ENCODE data around the gene HNRNPC. TPM values are rescaled to one million over a fixed set of nuclear protein-coding genes. Genes with fewer than 3 reads are reported as not detected.

HNRNPC gene
- total RNA-seq, 1 experiment from 2014 or later, result 1,062 TPM

GRCh38 chr14:21309238-21309636, 40.0 kb upstream of the HNRNPC start:
- Histone ChIP-seq H3K79me1 (ENCODE audit: insufficient read depth, low read depth, low read length, poor library complexity, severe bottlenecking) (no peaks in the 10 kb centered on the region), H2BK120ac (ENCODE audit: low read depth, low read length, poor library complexity, severe bottlenecking) (no peak overlapping the region), H3K9ac (ENCODE audit: extremely low read depth, insufficient read length, low read length) (peak overlapping the region; percentile 74), H2AFZ (ENCODE audit: low read length) (no peak overlapping the region), H3K4me2 (ENCODE audit: insufficient read depth, insufficient read length, low read length) (peak overlapping the region; percentile 46), H3K9me3 (ENCODE audit: control insufficient read depth, low read depth, low read length) (no peaks in the 10 kb centered on the region), H4K91ac (ENCODE audit: insufficient read length, low read depth, low read length) (no peak overlapping the region), H2BK5ac (ENCODE audit: insufficient read length, low read length) (peak overlapping the region; percentile 93), H4K8ac (replicated peaks; ENCODE audit: insufficient read length, low read depth, low read length) (no peak overlapping the region), H3K18ac (ENCODE audit: insufficient read length, low read depth, low read length) (peak overlapping the region; percentile 82), H4K20me1 (ENCODE audit: control insufficient read depth, insufficient read depth, insufficient read length) (no peaks in the 10 kb centered on the region), H3K27me3 (ENCODE audit: insufficient read depth, low read length) (no peaks in the 10 kb centered on the region), H3K27ac (ENCODE audit: insufficient read length, low read depth, low read length) (peak overlapping the region; percentile 76), H4K5ac (ENCODE audit: insufficient read length, low read depth, low read length) (peak overlapping the region; percentile 98), H3K23ac (ENCODE audit: insufficient read length, low read depth, low read length) (no peak overlapping the region), H3K4ac (ENCODE audit: low read depth, low read length) (no peak overlapping the region), H2BK15ac (ENCODE audit: low read depth, low read length) (no peak overlapping the region), H3K79me2 (ENCODE audit: insufficient read depth, low read length) (no peaks in the 10 kb centered on the region), H2BK12ac (ENCODE audit: insufficient read length, low read depth, low read length) (peak overlapping the region; percentile 85), H3K23me2 (ENCODE audit: insufficient read length, low read depth, low read length, poor library complexity, severe bottlenecking) (peaks cover 3% of the 10 kb centered on the region), H2BK20ac (ENCODE audit: low read depth, low read length, poor library complexity, severe bottlenecking) (no peak overlapping the region), H2AK5ac (ENCODE audit: insufficient read length, low read length) (peak overlapping the region; percentile 17), H3T11ph (ENCODE audit: low read length) (no peak overlapping the region), H3K56ac (ENCODE audit: insufficient read length, low read depth, low read length) (no peak overlapping the region), H3K4me1 (ENCODE audit: insufficient read depth, low read length) (0 out of 2 replicates have a peak, but pooled peaks cover 2% of the 10 kb centered on the region), H3K14ac (ENCODE audit: insufficient read depth, low read length) (peak overlapping the region; percentile 93)
- Mint-ChIP-seq H3K27me3 (ENCODE audit: low read depth) (no peaks in the 10 kb centered on the region), H3K4me3 (peak overlapping the region; percentile 52 to 85), H3K36me3 (ENCODE audit: insufficient read depth in 1 of 3, low read depth in 3 of 3) (no peaks in the 10 kb centered on the region), H3K4me1 (peaks cover 26 to 30% of the 10 kb centered on the region in 2 experiments), H3K27ac (peak overlapping the region; percentile 97 to 99 (median 99)), H3K9me3 (no peaks in the 10 kb centered on the region)
- DNase-seq, result no peak
- TF ChIP-seq CTCF (conservative IDR thresholded peaks at IDR 0.05), result no peak
- no CpG with 5 or more reads among the region's 8 CpGs for WGBS (ENCODE audit: extremely low coverage, insufficient read length, low lambda C conversion rate)

Data from H9 (cell line).